ENCODE data around the gene FBXO15.

GRCh38 chr18:74141667-74142066 is 6.0 kb downstream of the FBXO15 start:
- TF ChIP-seq CTCF (IDR thresholded peaks at IDR 0.05; ENCODE audit: low read length) (no peak), EZH2 (optimal IDR thresholded peaks at IDR 0.05; ENCODE audit: low read depth, low read length) (no peak), EZH2phosphoT487 (IDR thresholded peaks at IDR 0.05; ENCODE audit: low read length) (no peak)

All from MM.1S (cell line).